GM21737 (cell line): ENCODE measurements around the gene CAPN10.
"Not testable (repeated sequence)": the region's sequence is repeated elsewhere in the genome, so short reads cannot be mapped to it uniquely, and the experiment has no call there.

Source experiments
- ATAC-seq: cut with Tn5 transposase; IDR thresholded peaks from one replicate; pipeline ENCODE4 v1.9.1; 2021; ENCODE audit warnings: mild to moderate bottlenecking, moderate library complexity; ENCODE audit not compliant: unreplicated experiment

CAPN10 gene, protein sequence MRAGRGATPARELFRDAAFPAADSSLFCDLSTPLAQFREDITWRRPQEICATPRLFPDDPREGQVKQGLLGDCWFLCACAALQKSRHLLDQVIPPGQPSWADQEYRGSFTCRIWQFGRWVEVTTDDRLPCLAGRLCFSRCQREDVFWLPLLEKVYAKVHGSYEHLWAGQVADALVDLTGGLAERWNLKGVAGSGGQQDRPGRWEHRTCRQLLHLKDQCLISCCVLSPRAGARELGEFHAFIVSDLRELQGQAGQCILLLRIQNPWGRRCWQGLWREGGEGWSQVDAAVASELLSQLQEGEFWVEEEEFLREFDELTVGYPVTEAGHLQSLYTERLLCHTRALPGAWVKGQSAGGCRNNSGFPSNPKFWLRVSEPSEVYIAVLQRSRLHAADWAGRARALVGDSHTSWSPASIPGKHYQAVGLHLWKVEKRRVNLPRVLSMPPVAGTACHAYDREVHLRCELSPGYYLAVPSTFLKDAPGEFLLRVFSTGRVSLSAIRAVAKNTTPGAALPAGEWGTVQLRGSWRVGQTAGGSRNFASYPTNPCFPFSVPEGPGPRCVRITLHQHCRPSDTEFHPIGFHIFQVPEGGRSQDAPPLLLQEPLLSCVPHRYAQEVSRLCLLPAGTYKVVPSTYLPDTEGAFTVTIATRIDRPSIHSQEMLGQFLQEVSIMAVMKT

DNA sequence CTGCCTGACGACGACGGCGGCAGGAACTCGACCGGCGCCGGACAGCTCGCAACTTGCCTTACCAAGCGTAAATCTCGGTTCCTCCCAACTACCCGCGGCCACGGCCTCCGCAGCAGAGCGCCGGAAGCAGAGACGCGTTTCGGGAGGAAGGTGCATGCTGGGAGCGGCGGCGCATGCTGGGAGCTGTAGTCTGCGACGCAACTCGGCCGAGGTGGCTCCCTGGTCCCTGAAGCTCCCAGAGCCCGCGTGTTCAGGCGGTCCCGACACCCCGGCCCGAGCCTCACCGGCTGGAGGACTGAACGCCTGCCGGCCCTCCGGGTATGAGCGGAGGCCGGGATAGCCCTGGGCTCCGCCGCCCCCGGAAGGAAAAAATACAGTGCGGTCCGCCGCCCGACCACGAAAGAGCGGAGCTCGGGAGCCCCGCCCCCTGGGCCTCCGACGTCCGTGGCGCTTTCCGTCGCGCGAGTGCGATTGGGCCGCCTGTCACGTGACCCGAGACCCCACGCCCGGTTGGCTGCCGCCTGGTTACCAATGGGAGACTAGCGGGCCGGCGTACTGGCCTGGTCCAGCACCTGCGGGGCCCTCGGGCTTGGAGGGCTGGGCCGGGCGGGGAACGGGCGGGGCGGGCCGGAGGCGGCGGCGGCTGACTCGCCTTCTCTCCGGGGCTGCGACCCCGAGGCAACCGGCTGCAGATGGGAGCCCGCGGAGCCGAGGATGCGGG is at the start of gene CAPN10:
Gene CAPN10 (plus strand): TSS at position 537 of the 721 bp plus-strand sequence. CDS start 178 bp downstream, at position 715.
- peak; percentile 55 for ATAC-seq

DNA sequence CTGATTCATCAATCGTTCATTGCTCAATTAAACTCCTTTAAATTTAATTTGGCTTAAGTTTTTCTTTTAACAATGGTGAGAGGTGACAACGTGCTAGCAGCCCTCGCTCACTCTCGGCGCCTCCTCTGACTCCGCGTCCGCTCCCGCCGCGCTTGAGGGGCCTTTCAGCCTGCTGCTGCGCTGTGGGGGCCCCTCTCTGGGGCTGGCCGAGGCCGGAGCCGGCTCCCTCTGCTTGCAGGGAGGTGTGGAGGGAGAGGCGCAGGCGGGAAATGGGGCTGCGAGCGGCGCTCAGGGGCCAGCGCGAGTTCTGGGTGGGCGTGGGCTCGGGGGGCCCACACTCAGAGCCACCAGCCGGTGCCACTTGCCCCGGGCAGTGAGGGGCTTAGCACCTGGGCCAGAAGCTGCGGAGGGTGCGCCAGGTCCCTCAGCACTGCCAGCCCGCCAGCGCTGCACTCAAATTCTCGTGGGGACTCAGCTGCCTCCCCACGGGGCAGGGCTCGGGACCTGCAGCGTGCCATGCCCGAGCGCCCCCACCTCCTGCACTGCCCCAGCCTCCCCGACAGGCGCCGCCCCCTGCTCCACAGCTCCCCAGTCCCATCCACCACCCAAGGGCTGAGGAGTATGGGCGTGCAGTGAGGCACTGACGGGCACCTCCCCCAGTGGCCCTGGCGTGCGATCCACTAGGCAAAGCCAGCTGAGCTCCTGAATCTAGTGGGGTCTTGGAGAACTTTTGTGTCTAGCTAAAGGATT is 48.3 kb upstream of the CAPN10 start:
- no peak for ATAC-seq

DNA sequence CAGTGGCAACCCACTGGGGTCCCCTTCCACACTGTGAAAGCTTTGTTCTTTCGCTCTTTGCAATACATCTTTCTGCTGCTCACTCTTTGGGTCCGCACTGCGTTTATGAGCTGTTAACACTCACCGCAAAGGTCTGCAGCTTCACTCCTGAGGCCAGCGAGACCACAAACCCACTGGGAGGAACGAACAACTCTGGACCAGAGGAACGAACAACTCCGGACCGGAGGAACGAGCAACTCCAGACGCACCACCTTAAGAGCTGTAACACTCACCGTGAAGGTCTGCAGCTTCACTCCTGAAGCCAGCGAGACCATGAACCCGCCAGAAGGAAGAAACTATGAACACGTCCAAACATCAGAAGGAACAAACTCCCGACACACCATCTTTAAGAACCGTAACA is 47.4 kb upstream of the CAPN10 start:
- not testable (repeated sequence) for ATAC-seq

DNA sequence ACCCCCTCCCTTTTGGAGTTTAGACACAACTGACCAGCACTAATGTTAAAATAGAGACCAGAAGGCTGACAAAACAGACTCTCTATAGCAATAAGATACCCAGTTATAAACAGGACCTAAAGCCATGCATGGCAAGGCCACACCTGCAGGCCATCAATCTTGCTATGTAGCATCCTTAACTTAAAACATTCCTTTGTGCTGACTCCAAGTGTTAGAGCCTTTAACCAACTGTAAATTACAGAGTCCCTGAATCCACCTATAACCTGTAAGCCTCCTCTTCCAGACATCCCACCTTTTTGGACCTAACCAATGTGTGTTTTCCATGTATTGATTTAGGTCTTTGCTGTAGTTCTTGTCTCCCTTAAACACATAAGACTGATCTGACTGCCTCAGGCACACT is 46.6 kb upstream of the CAPN10 start:
- no peak for ATAC-seq

DNA sequence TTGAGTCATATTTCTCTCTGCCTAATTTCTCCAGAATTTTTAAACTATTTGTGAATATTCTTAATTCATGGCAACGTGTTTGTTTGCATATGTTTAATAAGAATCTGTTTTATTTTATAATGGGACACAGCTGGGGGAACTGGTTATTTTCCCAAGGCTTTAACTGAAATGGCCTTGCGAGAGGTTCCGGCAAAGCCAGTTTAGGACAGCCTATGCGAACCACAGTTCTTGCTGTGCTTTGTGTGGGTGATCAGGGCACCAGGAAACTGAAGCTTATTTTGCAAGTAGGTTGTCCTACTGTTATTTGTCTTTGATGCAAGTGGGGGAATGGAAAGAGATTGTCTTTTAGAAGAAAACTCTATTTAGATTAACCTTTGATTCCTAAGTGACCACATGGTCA is 35.2 kb upstream of the CAPN10 start:
- no peak for ATAC-seq

DNA sequence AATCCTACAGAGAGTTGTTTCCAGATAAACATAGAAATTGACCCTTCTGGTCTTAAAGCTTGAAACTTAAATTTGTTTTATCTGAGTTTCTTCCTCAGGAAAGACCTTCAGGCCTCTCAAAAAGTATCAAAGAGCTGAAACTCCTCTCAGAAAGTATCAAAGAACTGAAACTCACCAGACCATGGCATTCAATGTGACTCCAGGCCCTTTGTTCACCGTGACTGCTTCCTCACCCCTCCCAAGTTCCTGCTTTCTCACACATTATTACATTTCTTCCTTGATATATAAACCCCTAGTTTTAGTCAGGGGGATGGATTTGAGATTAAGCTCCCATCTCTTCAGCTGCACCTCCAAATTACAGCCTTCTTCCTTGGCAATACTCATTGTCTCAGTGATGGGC is 34.7 kb upstream of the CAPN10 start:
- no peak for ATAC-seq

DNA sequence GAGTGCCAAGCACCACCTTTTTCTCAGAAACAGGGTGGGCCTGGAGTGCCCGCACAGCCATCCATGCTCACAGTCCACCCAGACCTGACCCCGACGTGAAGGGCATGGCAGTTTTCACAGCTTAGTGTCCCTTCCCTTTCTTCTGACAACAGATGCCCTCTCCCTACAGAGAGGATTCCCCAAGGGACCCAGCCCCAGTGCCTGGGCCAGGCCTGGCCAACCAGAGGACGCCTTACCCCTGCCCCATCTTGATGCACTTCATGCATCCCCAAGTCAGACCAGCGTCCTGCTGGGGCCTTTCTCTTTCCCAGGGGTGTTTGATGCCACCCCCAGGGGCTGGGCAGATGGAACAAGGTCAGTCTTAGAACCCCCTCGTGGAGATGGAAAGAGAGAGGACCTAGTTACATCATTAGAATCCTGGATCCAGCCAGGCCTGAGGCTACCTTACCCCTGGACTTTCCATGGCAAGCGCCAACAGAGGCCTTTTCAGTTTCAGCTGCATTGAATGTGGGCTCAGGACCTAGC is 32.5 kb upstream of the CAPN10 start:
- no peak for ATAC-seq

DNA sequence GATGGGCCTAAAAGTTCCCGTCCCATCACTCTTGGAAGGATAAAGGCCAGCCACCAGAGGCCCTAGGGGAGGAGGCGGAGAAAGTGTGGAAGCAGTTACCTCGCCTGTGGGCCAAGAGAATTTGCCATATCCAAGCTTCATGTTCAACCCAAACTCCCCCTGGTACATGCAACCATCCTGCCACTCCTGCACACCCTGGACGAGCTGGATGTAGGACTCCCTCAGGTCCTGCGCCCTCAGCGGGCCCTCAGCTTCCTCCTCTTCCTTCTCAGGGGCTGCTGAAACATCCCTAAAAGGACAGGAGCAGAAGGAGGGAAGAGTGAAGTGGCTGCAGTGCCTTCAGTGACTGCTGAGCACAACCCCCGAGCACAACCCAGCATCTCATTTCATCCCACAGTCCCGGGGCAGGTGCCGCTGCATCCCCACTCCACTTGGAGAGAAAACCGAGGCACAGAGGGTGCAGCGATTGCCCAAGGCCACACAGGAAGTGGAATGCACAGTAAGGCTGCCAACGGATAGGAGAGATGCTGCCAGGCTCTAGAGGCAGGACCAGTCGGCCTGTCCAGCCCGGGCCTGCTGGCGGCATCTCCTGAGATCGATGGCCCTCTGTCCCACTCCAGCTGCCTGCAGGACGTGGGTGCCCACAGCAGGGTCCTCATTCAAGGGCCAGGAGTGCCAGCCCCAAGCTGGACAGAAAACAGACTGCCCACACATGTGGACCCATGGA is 31.6 kb upstream of the CAPN10 start:
- no peak for ATAC-seq

DNA sequence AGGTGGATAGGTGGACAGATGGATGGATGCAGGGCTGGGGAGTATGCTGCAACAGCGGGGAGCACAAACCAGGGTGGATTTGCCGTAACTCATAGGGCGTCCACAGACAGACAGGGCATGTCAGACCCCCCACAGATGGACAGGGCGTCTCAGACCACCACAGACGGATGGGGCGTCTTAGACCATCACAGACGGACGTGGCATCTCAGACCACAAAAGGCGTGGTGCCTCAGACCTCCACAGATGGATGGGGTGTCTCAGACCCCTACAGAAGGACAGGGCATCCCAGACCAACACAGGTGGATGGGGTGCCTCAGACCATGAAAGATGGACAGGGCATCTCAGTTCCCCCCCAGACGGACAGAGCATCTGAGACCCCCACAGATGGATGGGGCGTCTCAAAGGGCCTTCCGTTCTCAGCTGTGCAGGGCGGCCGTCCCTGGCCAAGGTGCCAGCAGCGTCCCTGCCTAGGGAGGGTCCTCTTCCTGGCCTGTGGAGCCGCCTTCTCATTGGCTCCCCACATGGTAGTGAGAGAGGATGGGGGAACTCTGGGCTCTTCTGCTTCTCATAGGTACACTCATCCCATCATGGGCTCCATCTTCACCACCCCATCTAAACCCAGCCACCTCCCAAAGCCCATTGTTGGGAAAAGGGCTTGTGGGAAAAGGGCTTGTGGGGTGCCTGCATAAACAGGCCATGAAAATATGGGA is 30.8 kb upstream of the CAPN10 start:
- ATAC-seq = no peak

DNA sequence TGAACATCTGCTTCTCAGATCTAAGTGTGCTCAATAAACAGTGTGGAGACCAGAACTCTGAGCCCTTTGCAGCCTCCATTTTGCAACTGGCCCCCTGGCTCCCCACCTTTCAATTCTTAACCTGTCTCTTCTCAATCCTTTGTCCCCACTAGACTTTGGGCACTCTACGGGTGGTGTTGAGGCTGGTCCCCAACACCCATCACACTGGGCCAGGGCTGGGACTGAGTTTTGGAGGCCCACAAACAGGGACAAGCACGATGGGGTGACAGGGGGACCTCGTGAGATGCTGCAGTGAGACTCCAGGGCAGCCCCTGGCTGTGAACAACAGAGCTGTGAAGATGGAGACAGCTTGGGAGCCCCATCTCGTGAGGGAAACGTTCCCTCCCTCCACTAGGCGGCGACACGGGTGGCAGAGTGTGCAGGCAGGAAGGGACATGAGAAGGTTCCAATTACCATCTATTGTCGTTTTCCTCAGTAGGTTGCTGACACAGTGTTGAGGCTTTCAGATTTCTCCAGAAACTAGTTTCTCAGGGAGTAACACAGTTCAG is 29.9 kb upstream of the CAPN10 start:
- no peak for ATAC-seq

DNA sequence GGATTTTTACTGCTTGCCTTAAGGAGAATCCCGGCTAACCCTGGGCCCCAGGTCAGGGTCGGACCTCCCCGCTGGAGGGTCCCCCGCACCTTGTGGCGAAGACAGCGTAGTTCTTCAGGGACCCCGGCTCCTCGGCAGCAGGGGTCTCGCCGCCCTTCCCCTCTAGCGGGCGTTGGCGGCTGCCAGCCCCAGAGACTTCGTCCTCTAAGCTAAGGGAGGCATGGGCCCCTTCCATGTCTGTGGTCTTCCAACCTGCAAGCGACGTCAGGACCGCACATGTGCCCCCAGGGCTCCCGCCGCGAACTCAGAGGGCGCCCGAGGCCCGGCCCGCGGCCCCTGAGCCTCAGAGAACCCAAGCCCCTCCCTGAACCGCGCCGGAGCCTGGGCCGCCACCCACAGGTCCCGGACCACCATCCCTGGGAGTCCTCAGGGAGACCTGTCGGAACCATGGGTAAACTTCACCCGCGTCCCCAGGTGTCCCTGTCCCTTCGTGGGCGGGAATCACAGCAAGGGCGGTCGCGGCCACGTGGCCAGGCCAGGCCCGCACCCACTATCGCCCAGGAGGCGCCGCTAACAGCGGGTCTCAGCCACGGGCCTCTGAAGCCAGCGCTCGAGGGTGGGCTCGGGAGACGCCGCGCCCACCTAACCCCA is 29.3 kb upstream of the CAPN10 start:
- no peak for ATAC-seq

DNA sequence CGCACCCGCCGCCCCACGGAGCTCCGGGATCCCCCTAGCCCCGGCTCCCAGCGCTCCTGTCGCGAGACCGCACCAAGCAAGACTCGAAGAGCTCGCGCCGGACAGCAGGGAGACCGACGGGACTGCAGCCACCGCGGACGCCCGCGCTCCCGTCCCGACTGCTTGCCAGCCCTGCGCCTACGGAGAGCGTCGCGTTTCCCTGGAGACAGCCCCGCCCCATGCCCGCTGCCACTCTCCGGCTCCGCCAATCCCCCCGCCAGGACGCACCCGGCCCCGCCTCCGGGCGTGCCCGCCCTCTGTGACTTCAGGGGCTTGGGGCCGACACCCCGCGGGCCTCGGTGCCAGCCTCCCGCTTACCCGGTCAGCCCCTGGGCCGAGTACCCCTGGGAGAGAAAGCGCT is 28.7 kb upstream of the CAPN10 start, which contains the start of gene ANKMY1:
Gene ANKMY1 (minus strand): TSS at position 181 of the 400 bp plus-strand sequence. CDS start 653 bp downstream, outside the sequence.
- no peak for ATAC-seq

DNA sequence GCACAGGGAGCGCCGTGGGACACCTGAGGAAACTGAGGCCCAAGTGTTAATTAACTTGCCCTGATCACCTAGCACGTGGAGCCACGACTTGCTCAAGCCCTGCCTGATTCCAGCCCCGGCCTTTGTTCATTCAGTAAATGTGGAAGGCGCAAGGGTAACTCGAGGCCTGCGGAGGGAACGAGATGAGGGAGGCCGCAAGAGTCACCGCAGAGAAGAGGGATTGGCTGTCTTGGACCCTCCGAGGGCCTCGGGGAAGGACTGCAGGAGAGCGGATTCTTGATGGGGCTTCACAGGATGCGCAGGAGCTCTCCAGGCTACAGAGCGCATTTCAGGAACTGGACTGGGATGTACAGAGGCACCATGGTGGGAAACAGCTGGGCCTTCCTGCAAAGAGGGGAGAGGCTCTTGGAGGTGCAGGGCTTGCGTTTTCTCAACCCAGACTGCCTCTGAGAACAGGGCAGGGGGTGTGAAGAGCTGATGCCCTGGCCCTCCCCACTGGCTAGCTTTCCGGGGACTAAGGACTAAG is 28.2 kb upstream of the CAPN10 start:
- no peak for ATAC-seq

DNA sequence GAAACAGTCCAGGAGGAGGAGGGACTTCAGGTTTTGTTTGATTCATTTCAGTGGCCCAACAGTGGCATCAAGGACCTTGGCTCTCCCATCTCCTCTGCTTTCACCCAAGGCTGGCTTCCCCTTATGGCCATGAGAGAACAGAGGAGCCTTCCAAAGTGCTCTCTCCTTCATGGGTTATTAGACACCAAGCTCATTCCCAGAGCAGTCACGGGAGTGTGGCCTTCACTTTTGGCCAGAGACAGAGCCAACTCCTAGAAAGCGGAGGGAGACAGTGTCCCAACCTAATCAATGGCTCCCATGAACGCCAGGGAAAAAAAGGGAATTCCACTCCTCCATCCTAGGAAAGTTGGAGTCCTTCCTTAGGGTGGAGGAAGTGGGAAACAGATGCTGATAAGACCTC is 27.2 kb upstream of the CAPN10 start:
- ATAC-seq = no peak

DNA sequence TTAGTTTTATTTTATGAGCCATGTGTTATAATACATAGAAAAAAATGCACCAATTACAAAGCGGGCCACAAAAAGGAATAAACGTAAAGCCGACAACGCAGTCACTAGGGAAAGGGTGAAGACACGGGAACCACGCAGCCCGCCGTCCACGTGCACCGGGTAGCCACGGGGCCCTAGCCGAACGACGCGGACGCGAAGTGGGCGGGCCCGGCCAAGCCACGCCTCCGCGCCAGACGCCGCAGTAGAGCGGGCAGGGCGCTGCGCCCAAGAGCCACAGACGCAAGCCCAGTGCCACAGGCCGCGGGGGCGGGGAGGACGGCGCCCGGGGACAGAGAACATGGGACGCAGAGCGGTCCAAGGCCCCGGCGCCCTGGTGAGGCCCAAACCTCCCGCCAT is 26.5 kb upstream of the CAPN10 start, which contains the start of gene DUSP28:
Gene DUSP28 (plus strand): TSS at position 274 of the 396 bp plus-strand sequence. CDS start 328 bp downstream, outside the sequence.
- peak; percentile 55 for ATAC-seq

DNA sequence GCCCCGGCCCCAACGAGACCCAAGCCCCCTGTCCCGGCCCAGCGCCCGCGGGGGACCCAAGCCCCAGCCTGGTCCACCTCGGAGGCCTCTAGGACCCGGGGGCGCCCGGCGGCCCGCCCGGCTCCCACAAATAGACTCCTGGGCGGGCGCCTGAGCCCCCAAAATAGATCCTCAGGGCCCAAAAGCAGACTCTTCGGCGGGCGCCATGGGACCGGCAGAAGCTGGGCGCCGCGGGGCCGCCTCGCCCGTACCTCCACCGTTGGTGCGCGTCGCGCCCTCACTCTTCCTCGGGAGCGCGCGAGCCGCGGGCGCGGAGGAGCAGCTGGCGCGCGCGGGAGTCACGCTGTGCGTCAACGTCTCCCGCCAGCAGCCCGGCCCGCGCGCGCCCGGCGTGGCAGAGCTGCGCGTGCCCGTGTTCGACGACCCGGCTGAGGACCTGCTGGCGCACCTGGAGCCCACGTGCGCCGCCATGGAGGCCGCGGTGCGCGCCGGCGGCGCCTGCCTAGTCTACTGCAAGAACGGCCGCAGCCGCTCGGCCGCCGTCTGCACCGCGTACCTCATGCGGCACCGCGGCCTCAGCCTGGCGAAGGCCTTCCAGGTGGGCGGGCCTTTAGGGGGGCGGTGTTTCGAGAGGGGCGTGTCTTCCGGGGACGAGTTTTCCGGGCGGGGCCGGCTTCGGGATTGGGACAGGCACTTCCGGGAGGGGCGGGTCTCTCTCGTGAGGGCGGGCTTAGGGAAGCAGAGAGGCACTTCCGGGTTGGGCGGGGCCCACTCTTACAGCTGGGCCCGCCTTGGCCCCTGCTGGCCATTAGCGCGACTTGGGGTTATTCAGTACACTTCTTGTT is 25.8 kb upstream of the CAPN10 start:
- ATAC-seq = peak; percentile 48

DNA sequence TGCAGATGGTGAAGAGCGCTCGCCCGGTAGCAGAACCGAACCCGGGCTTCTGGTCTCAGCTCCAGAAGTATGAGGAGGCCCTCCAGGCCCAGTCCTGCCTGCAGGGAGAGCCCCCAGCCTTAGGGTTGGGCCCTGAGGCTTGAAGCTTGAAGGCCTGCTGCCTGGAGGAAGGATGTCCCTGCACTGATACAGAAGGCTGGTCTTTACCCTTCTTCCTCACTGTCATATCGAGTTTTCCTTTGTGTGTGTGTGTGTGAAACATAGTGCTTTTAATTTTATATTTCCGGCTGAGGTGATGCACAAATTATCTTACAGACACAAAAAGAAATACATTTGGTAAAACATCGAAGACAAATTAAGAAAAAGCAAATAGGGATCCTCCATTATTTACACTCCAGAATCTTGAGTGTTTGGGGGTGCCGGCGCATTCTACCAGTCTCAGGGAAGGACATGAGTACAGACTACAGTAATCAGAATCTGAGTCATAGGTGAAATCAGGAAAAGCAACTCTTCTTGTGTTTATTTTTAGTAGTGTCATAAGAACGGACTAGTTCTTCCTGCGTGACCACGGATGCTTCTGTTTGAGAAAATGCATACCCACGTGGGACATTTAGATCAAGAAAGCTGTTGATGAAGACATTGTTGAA is 25.1 kb upstream of the CAPN10 start:
- no peak for ATAC-seq
